WTC11 (cell line): ENCODE measurements around the gene ULK4. TPM values are rescaled to one million over a fixed set of nuclear protein-coding genes. Genes with fewer than 3 reads are reported as not detected.
A peak's percentile ranks its signal among the peaks of the same experiment; 100 is the strongest.

Experiments used
- ATAC-seq: fragments of 200-7000 bp; cut with Tn5 transposase; 2 replicates; pipeline ENCODE4 v1.10.0; 2021; ENCODE audit warnings: mild to moderate bottlenecking, moderate library complexity
- Bru-seq: library from RNA; stranded (reverse); fragments of 400-500 nt; gene quantifications from one replicate; lab custom pipeline; 2021; lab: Mats Ljungman, UMichigan
- CTCF ChIA-PET: fragments of 300-600 bp; sonication (Branson Sonifier 250); formaldehyde crosslinking; loops from one replicate; lab custom pipeline; 2021; ENCODE audit warnings: antibody characterized with exemption; lab: Charles Lee
- POLR2A ChIA-PET: fragments of 350-600 bp; sonication (Branson Sonifier 250); formaldehyde crosslinking; loops from one replicate; lab custom pipeline; 2021; ENCODE audit warnings: antibody characterized with exemption; lab: Charles Lee
- DNase-seq: peaks from one replicate; pipeline ENCODE4 v3.0.0; 2021; ENCODE audit warnings: low spot score
- H3K27ac Mint-ChIP-seq: 2 replicates; pipeline ENCODE4 v1.8.0; 2021; ENCODE audit warnings: mixed read lengths
- H3K27me3 Mint-ChIP-seq: 2 replicates; pipeline ENCODE4 v1.8.0; 2021; ENCODE audit warnings: low read depth, mild to moderate bottlenecking, moderate library complexity, mixed read lengths
- H3K36me3 Mint-ChIP-seq: 2 replicates; pipeline ENCODE4 v1.8.0; 2021; ENCODE audit warnings: mixed read lengths
- H3K4me1 Mint-ChIP-seq: 2 replicates; pipeline ENCODE4 v1.8.0; 2022; ENCODE audit warnings: mixed read lengths
- H3K4me3 Mint-ChIP-seq: 2 replicates; pipeline ENCODE4 v1.8.0; 2021; ENCODE audit warnings: mild to moderate bottlenecking, moderate library complexity, mixed read lengths
- H3K9me3 Mint-ChIP-seq: 2 replicates; pipeline ENCODE4 v1.8.0; 2021; ENCODE audit warnings: mixed read lengths
- ATF1 ChIP-seq: sonication (generic); formaldehyde crosslinking; IDR thresholded peaks from 2 replicates; pipeline ENCODE4 v1.8.1; 2023; ENCODE audit warnings: mild to moderate bottlenecking, moderate library complexity, missing genetic modification reagents
- GTF2I ChIP-seq: fragments of 250-450 bp; sonication (Bioruptor Pico); conservative IDR thresholded peaks from 2 replicates; pipeline ENCODE4 v1.4.0; 2021; ENCODE audit warnings: mild to moderate bottlenecking
- JUN ChIP-seq: sonication (generic); formaldehyde crosslinking; IDR thresholded peaks from 2 replicates; pipeline ENCODE4 v1.8.0; 2023; ENCODE audit warnings: mild to moderate bottlenecking, missing genetic modification reagents
- KAT7 ChIP-seq: sonication (generic); formaldehyde crosslinking; IDR thresholded peaks from 2 replicates; pipeline ENCODE4 v1.8.1; 2023; ENCODE audit warnings: missing genetic modification reagents, mild to moderate bottlenecking, borderline replicate concordance
- MXD4 ChIP-seq: fragments of 250-450 bp; sonication (Bioruptor Pico); IDR thresholded peaks from 2 replicates; pipeline ENCODE4 v1.8.0; 2021; ENCODE audit warnings: mild to moderate bottlenecking, moderate library complexity, borderline replicate concordance
- MYBL2 ChIP-seq: sonication (generic); formaldehyde crosslinking; IDR thresholded peaks from 2 replicates; pipeline ENCODE4 v1.8.1; 2023; ENCODE audit warnings: mild to moderate bottlenecking, moderate library complexity, missing genetic modification reagents
- NR2C2 ChIP-seq: sonication (generic); formaldehyde crosslinking; IDR thresholded peaks from 2 replicates; pipeline ENCODE4 v1.8.0; 2022; ENCODE audit warnings: mild to moderate bottlenecking, missing genetic modification reagents
- NR3C1 ChIP-seq: sonication (generic); formaldehyde crosslinking; conservative IDR thresholded peaks from 2 replicates; pipeline ENCODE4 v1.8.1; 2023; ENCODE audit warnings: low read depth, mild to moderate bottlenecking, missing genetic modification reagents
- PRRX2 ChIP-seq: fragments of 250-450 bp; sonication (Bioruptor Pico); IDR thresholded peaks from 2 replicates; pipeline ENCODE4 v1.8.0; 2021; ENCODE audit warnings: mild to moderate bottlenecking
- RORB ChIP-seq: fragments of 250-450 bp; sonication (Bioruptor Pico); IDR thresholded peaks from 2 replicates; pipeline ENCODE4 v1.9.0; 2021; ENCODE audit warnings: mild to moderate bottlenecking
- ZNF121 ChIP-seq: sonication (generic); formaldehyde crosslinking; IDR thresholded peaks from 2 replicates; pipeline ENCODE4 v1.8.0; 2023; ENCODE audit warnings: missing genetic modification reagents
- ZNF317 ChIP-seq: sonication (generic); formaldehyde crosslinking; IDR thresholded peaks from 2 replicates; pipeline ENCODE4 v1.8.1; 2023; ENCODE audit warnings: low read depth, mild to moderate bottlenecking, moderate library complexity, missing genetic modification reagents, borderline replicate concordance
- ZNF671 ChIP-seq: fragments of 250-450 bp; sonication (Bioruptor Pico); IDR thresholded peaks from 2 replicates; pipeline ENCODE4 v1.8.0; 2021; ENCODE audit warnings: mild to moderate bottlenecking
- long read RNA-seq, 3 experiments: library from RNA in 1 of 3; library from capped mRNA in 1 of 3; library from polyadenylated mRNA in 1 of 3; unstranded in 2 of 3; stranded (forward) in 1 of 3; transcript quantifications; one replicate each; pipeline ENCODE4 v2.0.0, GENCODE V29; 2021
- total RNA-seq: library from RNA; stranded (reverse); gene quantifications from 3 replicates; pipeline ENCODE4 v1.2.3, GENCODE V29; 2021
- TF ChIP-seq, protein P1 (sequence below): sonication (generic); formaldehyde crosslinking; IDR thresholded peaks from 2 replicates; pipeline ENCODE4 v1.8.1; 2023; ENCODE audit warnings: mild to moderate bottlenecking, missing genetic modification reagents, moderate library complexity
- TF ChIP-seq, protein P2 (sequence below): fragments of 250-450 bp; sonication (Bioruptor Pico); IDR thresholded peaks from 2 replicates; pipeline ENCODE4 v1.9.0; 2021; ENCODE audit warnings: mild to moderate bottlenecking, borderline replicate concordance
- TF ChIP-seq, protein P3 (sequence below): sonication (generic); formaldehyde crosslinking; IDR thresholded peaks from 2 replicates; pipeline ENCODE4 v1.8.0; 2023; ENCODE audit warnings: missing genetic modification reagents
- TF ChIP-seq, protein P4 (sequence below): sonication (generic); formaldehyde crosslinking; IDR thresholded peaks from 2 replicates; pipeline ENCODE4 v1.8.0; 2022; ENCODE audit warnings: mild to moderate bottlenecking, missing genetic modification reagents
- TF ChIP-seq, protein P5 (sequence below): sonication (generic); formaldehyde crosslinking; IDR thresholded peaks from 2 replicates; pipeline ENCODE4 v1.8.0; 2022; ENCODE audit warnings: mild to moderate bottlenecking, missing genetic modification reagents
- TF ChIP-seq, protein P6 (sequence below): sonication (generic); formaldehyde crosslinking; IDR thresholded peaks from 2 replicates; pipeline ENCODE4 v1.8.0; 2022; ENCODE audit warnings: missing genetic modification reagents
- TF ChIP-seq, protein P7 (sequence below): sonication (generic); formaldehyde crosslinking; IDR thresholded peaks from 2 replicates; pipeline ENCODE4 v1.8.1; 2023; ENCODE audit warnings: mild to moderate bottlenecking, missing genetic modification reagents
- TF ChIP-seq, protein P8 (sequence below): fragments of 250-450 bp; sonication (Bioruptor Pico); IDR thresholded peaks from 2 replicates; pipeline ENCODE4 v1.9.0; 2021; ENCODE audit warnings: moderate library complexity, mild to moderate bottlenecking, inconsistent platforms, borderline replicate concordance

ULK4 gene
- 9.2 to 12.2 TPM (median 10.0 TPM) in 3 replicates for total RNA-seq
- Bru-seq, nascent RNA, result percentile 58 among the genes with signal in this experiment
- long read RNA-seq, experiment 1, full-length matches to known transcripts, result 4 of 24 reads
- long read RNA-seq, experiment 1, partial matches to known transcripts, result 7 of 24 reads
- long read RNA-seq, experiment 1, other reads (novel, unspliced or antisense), result 13 of 24 reads
- long read RNA-seq, experiment 2, full-length matches to known transcripts, result 1 of 5 reads
- long read RNA-seq, experiment 2, partial matches to known transcripts, result 1 of 5 reads
- long read RNA-seq, experiment 2, other reads (novel, unspliced or antisense), result 3 of 5 reads
- long read RNA-seq, experiment 3, partial matches to known transcripts, result 2 of 20 reads
- long read RNA-seq, experiment 3, other reads (novel, unspliced or antisense), result 18 of 20 reads

DNA sequence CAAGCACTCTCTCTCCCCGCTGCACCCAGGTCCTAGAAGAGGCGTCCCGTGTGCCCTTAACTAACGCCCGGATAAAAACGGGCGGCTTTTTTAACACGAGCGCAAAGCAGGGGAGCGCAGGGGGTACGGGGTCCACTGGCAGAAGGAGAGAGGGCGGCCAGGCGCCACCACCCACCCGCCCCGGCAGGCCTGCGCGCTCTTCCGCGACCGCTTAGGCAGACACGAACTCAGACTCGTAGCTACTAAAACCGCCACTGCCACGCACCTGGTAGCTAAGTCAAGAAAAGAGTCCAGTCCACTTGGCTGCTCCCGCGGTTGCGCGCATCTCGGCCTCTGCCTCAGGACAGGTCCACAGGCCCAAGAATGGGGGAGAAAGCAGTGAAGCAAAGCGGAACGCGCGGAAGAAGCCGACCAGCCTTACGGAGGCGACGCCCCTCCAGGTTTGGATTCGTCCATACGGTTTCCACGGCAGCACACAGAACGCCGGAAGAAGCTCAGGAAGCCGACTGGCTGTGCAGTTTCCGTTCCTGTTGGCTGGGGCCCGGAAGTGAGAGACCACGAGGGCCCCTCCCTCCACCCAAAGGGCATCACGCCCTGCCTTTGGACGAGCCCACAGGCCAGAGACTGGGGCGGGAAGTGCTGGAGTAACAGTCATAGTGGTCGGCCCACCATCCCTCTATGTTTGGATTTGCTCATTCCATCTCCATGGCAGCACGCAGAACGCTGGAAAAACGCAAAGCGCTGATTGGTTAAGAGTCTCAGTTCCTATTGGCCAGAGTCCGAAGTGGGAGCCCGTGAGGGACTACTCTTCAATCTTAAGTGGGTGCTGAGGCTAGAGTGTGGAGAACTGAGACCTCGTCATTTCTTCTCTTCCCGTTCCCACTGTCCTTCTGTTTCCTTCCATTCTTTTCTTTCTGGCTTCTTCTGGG lies at the start of gene ULK4:
ULK4 (minus strand) TSS at position 353 of the 929 bp plus-strand sequence. CDS start 7,344 bp downstream, outside the sequence.
- Mint-ChIP-seq H3K27me3 (no peaks in the 10 kb centered on the region), H3K27ac (peak within 1 kb of the TSS; percentile 97), H3K4me1 (peaks cover 19% of the 10 kb centered on the region), H3K36me3 (no peaks in the 10 kb centered on the region), H3K9me3 (peaks cover 2% of the 10 kb centered on the region), H3K4me3 (peak within 1 kb of the TSS; percentile 99)
- ATAC-seq, result peak; percentile 90
- peak; percentile 95 for DNase-seq
- CTCF ChIA-PET, result interaction anchor here (1.0 to 1.3 kb wide), 5 partner anchors 36 to 229 kb away, joined by 3 to 7 read pairs (median 5); no protein-coding TSS in a partner anchor
- POLR2A ChIA-PET, result interaction anchor here (0.6 to 1.0 kb wide), 5 partner anchors 49 to 151 kb away, joined by 3 to 11 read pairs (median 4); no protein-coding TSS in a partner anchor
- no peak for TF ChIP-seq PRRX2 (CRISPR knock-in tag)
- TF ChIP-seq, protein P1, sequence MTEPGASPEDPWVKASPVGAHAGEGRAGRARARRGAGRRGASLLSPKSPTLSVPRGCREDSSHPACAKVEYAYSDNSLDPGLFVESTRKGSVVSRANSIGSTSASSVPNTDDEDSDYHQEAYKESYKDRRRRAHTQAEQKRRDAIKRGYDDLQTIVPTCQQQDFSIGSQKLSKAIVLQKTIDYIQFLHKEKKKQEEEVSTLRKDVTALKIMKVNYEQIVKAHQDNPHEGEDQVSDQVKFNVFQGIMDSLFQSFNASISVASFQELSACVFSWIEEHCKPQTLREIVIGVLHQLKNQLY (CRISPR knock-in tag), result no peak
- TF ChIP-seq, protein P2, sequence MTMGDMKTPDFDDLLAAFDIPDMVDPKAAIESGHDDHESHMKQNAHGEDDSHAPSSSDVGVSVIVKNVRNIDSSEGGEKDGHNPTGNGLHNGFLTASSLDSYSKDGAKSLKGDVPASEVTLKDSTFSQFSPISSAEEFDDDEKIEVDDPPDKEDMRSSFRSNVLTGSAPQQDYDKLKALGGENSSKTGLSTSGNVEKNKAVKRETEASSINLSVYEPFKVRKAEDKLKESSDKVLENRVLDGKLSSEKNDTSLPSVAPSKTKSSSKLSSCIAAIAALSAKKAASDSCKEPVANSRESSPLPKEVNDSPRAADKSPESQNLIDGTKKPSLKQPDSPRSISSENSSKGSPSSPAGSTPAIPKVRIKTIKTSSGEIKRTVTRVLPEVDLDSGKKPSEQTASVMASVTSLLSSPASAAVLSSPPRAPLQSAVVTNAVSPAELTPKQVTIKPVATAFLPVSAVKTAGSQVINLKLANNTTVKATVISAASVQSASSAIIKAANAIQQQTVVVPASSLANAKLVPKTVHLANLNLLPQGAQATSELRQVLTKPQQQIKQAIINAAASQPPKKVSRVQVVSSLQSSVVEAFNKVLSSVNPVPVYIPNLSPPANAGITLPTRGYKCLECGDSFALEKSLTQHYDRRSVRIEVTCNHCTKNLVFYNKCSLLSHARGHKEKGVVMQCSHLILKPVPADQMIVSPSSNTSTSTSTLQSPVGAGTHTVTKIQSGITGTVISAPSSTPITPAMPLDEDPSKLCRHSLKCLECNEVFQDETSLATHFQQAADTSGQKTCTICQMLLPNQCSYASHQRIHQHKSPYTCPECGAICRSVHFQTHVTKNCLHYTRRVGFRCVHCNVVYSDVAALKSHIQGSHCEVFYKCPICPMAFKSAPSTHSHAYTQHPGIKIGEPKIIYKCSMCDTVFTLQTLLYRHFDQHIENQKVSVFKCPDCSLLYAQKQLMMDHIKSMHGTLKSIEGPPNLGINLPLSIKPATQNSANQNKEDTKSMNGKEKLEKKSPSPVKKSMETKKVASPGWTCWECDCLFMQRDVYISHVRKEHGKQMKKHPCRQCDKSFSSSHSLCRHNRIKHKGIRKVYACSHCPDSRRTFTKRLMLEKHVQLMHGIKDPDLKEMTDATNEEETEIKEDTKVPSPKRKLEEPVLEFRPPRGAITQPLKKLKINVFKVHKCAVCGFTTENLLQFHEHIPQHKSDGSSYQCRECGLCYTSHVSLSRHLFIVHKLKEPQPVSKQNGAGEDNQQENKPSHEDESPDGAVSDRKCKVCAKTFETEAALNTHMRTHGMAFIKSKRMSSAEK (CRISPR knock-in tag), result no peak
- TF ChIP-seq, protein P3, sequence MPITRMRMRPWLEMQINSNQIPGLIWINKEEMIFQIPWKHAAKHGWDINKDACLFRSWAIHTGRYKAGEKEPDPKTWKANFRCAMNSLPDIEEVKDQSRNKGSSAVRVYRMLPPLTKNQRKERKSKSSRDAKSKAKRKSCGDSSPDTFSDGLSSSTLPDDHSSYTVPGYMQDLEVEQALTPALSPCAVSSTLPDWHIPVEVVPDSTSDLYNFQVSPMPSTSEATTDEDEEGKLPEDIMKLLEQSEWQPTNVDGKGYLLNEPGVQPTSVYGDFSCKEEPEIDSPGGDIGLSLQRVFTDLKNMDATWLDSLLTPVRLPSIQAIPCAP (CRISPR knock-in tag), result no peak
- no peak for TF ChIP-seq NR2C2 (CRISPR knock-in tag)
- TF ChIP-seq, protein P4, sequence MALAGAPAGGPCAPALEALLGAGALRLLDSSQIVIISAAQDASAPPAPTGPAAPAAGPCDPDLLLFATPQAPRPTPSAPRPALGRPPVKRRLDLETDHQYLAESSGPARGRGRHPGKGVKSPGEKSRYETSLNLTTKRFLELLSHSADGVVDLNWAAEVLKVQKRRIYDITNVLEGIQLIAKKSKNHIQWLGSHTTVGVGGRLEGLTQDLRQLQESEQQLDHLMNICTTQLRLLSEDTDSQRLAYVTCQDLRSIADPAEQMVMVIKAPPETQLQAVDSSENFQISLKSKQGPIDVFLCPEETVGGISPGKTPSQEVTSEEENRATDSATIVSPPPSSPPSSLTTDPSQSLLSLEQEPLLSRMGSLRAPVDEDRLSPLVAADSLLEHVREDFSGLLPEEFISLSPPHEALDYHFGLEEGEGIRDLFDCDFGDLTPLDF (CRISPR knock-in tag), result no peak
- no peak for TF ChIP-seq ZNF317 (CRISPR knock-in tag)
- TF ChIP-seq RORB (CRISPR knock-in tag), result no peak
- no peak for TF ChIP-seq NR3C1
- TF ChIP-seq, protein P5, sequence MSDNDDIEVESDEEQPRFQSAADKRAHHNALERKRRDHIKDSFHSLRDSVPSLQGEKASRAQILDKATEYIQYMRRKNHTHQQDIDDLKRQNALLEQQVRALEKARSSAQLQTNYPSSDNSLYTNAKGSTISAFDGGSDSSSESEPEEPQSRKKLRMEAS (CRISPR knock-in tag), result peak; percentile 92
- TF ChIP-seq KAT7 (CRISPR knock-in tag), result 0 out of 2 replicates have a peak, but pooled peaks have one; percentile 6
- TF ChIP-seq, protein P6, sequence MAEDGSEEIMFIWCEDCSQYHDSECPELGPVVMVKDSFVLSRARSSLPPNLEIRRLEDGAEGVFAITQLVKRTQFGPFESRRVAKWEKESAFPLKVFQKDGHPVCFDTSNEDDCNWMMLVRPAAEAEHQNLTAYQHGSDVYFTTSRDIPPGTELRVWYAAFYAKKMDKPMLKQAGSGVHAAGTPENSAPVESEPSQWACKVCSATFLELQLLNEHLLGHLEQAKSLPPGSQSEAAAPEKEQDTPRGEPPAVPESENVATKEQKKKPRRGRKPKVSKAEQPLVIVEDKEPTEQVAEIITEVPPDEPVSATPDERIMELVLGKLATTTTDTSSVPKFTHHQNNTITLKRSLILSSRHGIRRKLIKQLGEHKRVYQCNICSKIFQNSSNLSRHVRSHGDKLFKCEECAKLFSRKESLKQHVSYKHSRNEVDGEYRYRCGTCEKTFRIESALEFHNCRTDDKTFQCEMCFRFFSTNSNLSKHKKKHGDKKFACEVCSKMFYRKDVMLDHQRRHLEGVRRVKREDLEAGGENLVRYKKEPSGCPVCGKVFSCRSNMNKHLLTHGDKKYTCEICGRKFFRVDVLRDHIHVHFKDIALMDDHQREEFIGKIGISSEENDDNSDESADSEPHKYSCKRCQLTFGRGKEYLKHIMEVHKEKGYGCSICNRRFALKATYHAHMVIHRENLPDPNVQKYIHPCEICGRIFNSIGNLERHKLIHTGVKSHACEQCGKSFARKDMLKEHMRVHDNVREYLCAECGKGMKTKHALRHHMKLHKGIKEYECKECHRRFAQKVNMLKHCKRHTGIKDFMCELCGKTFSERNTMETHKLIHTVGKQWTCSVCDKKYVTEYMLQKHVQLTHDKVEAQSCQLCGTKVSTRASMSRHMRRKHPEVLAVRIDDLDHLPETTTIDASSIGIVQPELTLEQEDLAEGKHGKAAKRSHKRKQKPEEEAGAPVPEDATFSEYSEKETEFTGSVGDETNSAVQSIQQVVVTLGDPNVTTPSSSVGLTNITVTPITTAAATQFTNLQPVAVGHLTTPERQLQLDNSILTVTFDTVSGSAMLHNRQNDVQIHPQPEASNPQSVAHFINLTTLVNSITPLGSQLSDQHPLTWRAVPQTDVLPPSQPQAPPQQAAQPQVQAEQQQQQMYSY (CRISPR knock-in tag), result no peak
- TF ChIP-seq ZNF671, result no peak
- no peak for TF ChIP-seq MXD4 (CRISPR knock-in tag)
- TF ChIP-seq JUN, result no peak
- TF ChIP-seq ATF1 (CRISPR knock-in tag), result no peak
- TF ChIP-seq GTF2I, result no peak
- no peak for TF ChIP-seq ZNF121 (CRISPR knock-in tag)
- no peak for TF ChIP-seq MYBL2 (CRISPR knock-in tag)
- TF ChIP-seq, protein P7, sequence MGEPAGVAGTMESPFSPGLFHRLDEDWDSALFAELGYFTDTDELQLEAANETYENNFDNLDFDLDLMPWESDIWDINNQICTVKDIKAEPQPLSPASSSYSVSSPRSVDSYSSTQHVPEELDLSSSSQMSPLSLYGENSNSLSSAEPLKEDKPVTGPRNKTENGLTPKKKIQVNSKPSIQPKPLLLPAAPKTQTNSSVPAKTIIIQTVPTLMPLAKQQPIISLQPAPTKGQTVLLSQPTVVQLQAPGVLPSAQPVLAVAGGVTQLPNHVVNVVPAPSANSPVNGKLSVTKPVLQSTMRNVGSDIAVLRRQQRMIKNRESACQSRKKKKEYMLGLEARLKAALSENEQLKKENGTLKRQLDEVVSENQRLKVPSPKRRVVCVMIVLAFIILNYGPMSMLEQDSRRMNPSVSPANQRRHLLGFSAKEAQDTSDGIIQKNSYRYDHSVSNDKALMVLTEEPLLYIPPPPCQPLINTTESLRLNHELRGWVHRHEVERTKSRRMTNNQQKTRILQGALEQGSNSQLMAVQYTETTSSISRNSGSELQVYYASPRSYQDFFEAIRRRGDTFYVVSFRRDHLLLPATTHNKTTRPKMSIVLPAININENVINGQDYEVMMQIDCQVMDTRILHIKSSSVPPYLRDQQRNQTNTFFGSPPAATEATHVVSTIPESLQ (CRISPR knock-in tag), result no peak
- TF ChIP-seq, protein P8, sequence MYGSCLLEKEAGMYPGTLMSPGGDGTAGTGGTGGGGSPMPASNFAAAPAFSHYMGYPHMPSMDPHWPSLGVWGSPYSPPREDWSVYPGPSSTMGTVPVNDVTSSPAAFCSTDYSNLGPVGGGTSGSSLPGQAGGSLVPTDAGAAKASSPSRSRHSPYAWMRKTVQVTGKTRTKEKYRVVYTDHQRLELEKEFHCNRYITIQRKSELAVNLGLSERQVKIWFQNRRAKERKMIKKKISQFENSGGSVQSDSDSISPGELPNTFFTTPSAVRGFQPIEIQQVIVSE, result no peak
